Activated CD4-positive, alpha-beta T cell treated with anti-CD3 and anti-CD28 coated beads, Interleukin-2, amount 50 U/mL, for 16 hours (primary cell): ENCODE results near the gene GDI2.
"Not testable (repeated sequence)": the region's sequence is repeated elsewhere in the genome, so short reads cannot be mapped to it uniquely, and the experiment has no call there.

ENCODE experiments used
- DNase-seq: peaks from one replicate; pipeline ENCODE4 v3.0.0-alpha.2; 2020

The GDI2 gene

DNA sequence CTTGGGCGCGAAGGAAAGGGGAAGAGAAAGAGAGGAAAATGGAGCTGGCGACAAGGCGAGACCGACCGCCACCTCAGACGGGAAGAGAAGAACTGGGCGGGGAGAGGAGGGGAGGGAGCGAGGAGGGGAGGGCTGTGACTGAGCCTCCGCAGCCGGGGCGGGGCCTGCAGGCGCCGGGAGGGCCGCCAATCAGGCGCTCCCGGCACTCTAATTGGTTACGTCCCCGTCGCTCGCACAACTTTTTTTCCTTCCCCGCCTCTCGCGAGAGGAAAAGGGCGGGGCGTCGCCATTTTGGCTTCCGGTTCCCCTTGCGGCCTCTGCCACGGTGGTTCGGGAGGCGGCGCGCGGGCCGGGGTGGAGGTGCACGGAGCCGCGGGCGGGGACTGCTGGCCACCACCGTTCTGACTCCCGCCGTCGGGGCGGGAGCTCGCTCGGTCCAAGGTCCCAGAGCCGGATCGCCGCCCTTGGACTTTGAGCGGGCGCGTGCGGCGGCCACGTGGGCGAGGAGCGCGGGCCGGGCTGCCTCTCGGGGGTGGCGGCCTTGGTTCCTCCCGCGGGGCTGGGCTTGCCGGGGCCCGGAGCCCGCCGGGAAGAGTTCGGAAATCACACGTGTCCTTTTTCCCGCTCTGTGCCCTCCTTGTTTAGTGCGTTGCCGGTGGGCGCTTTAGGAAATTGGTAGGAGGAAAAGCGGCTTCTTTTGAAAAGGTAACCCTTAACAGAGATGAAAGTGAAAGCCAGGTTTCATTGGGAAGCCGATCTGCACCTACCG, at the start of gene GDI2:
Gene GDI2, minus strand, starts transcription at position 94 of the 769 bp plus-strand sequence. CDS start 176 bp downstream, outside the sequence.
- DNase-seq = peak; percentile 97

DNA sequence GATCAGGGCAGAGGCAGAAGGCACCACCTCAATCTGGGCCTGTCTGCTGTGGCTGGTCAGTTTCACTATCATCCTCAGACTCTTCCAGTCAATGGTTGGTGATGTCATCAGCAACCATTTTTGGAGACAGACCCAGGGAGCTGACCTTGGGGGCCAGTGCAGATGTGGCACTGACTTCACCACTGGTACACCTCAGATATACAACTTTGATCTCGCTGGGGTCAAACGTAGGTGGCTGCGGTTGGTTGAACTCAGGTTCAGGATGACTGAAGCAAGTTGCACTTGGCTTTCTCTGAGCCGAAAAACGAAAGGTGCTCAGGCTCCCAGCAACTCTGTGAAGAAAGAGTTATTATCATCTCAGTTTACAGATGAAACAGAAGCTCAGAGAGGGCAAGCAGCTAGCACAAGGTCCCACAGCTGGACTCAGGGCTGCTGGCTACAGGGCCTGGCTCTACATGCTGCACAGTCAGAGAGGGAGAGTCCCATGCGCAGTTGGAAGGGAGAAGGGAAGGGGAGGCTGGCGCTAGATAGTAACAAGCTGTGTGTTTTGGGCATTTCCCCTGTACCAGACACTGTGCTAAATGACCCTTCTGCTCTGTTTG, 49.2 kb upstream of the GDI2 start:
- DNase-seq = no peak

DNA sequence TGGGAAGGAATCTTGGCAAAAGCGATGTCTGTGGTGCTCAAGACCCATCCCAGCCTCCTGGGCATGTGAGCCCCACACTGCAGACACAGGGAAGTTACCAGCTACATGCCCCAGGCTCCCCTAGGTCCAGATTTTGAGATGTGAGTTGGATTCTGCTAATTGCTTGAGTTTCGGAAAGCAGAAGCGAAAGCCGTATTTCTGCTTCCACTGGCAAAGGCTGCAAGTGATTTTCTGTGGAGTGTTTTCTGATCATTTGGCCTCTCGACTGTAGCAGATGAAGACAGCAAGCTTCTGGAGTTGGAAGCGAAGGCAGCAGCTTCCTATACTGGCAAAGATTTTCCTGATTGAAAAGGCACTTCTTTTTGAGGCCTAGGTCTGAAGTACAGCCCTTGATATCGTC, 46.8 kb upstream of the GDI2 start:
- DNase-seq = no peak

DNA sequence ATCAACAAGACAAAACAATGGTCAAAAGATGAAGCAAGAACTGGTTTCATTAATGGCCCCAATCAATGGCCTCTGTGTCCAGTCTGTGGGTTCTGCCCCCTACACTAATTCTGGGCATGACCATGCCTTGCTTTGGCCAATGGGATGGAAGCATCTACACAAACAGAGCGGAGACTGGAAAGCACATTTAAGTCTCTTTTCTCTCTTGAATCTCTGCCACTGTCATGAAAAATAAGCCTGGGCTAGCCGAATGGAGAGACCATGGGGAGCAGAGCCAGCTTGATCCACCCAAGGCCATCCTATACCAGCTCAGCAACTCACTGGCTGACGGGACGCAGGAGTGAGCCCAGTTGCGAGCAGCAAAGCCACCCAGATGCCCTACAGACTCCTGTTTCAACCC, 45.6 kb upstream of the GDI2 start:
- no peak for DNase-seq

- DNase-seq = no peak
These were observed 43.4 kb upstream of the GDI2 start for GRCh38 chr10:5856701-5857004.

DNA sequence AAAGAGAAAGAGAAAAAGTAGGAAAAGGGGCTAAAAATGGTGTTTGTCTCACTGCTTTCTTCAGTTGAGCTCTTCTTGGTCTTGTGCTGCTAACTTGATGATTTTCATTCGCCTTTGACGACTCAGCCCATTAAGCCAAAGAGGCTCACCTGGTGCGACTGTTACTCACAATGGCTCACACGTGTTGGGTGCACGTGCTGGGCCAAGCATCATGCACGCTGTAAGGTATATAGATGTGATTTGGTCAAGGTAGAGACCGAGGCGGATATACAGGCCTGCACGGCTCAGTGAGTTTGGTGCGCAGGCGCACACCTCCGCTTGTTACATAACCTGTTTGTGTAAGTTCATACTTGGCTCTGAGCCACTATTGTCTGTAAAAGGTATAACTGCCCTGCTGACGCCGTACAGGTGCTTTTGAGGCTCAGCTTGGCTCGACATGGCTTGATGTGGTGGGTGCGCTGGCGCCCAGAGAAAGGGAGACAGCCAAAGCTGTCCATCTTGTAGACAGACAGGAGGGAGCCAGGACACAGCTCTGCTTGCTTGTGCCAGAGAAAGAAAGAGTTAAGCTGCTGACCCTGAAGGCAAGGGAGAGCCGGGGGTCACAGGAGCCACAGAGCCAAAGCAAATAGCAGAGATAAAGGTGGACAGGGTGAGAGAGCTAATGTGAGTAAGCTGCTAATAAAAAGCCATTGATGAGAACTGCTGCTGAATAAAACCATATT, 42.9 kb upstream of the GDI2 start:
- DNase-seq = no peak

GRCh38 chr10:5854131-5854475, 40.9 kb upstream of the GDI2 start:
- DNase-seq = no peak

GRCh38 chr10:5846667-5847066, 33.4 kb upstream of the GDI2 start:
- not testable (repeated sequence) for DNase-seq

GRCh38 chr10:5844345-5845055, 31.3 kb upstream of the GDI2 start:
- no peak for DNase-seq

GRCh38 chr10:5843686-5844344, 30.6 kb upstream of the GDI2 start:
- DNase-seq = peak; percentile 7

GRCh38 chr10:5841965-5842364, 28.7 kb upstream of the GDI2 start:
- DNase-seq = no peak

GRCh38 chr10:5840314-5841307, 27.4 kb upstream of the GDI2 start:
- DNase-seq = no peak

- not testable (repeated sequence) for DNase-seq
These were observed 22.9 kb upstream of the GDI2 start for GRCh38 chr10:5836181-5836580.

- no peak for DNase-seq
These were observed 22.3 kb upstream of the GDI2 start for GRCh38 chr10:5835446-5836095.

DNA sequence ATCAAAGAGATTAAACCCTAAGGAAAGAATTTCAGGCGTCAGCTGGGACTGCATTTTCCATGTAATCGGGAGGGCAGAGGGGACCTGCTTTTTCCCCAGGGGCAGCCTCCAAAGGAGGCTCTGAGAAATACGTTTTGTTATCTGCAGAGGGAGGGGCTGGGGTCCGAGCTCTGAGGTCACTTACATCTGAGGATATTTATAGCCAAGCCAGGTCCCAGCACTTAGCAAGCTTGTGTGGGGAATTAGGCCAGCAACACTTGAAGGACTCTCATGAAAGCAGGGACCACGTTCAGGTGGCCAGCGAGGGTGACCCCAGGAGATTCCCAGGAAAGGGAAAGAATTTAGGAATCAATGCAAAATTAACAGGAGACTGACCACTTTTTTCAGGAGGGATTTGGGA, 20.6 kb upstream of the GDI2 start:
- DNase-seq = no peak

- DNase-seq = no peak
These were observed 19.7 kb upstream of the GDI2 start for GRCh38 chr10:5832946-5833345.

- no peak for DNase-seq
These were observed 18.2 kb upstream of the GDI2 start for GRCh38 chr10:5831446-5831782.

DNA sequence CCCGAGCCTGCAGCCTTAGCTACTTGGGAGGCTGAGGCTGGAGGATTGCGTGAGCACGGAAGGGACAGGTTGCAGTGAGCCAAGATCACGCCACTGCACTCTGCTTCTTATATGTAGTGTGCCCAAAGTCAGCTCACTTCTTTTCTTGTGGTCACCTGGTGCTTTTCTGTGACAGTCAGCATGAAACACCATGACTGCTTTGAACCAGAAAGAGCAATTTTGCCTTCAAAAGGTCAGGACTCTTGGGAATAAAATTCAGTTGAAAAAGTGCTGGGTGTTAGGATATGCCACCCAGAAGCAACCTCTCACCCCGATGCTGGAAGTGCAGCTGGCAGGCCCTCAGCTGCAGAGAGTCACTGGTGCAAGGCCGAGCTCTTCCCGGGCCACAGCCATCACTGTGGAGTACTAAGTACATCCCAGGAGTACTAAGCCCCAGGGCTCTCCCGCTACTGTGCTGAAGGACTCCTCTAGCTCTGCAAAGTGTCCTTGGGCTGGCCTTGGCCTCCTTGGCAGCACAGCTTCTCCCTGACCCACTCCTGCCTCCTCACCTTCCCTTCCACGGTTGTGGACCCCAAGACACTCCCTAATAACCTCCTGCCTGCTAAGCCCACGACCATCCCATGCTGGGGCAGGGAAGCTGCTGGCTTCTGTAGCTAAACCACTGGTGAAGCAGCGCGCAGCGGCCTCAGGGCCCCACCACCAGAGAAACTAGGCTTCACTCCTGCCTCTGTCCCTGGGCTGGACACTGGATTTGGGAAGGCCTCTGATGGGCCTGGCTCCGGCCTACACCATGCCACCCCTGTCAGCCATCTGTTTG, 17.6 kb upstream of the GDI2 start:
- DNase-seq = no peak

GRCh38 chr10:5829267-5829666, 16.0 kb upstream of the GDI2 start:
- DNase-seq = no peak

- no peak for DNase-seq
These were observed 15.5 kb upstream of the GDI2 start for GRCh38 chr10:5828725-5829124.

- no peak for DNase-seq
These were observed 14.6 kb upstream of the GDI2 start for GRCh38 chr10:5827841-5828240.
